GM12872 (cell line): ENCODE results near the gene RGS3.

Experiments
- TF ChIP-seq, protein P1 (sequence below): IDR thresholded peaks from 3 replicates; pipeline ENCODE4 v1.5.1; 2011; ENCODE audit warnings: low read depth, mild to moderate bottlenecking, low read length, moderate library complexity; ENCODE audit not compliant: insufficient read depth

The RGS3 gene

DNA sequence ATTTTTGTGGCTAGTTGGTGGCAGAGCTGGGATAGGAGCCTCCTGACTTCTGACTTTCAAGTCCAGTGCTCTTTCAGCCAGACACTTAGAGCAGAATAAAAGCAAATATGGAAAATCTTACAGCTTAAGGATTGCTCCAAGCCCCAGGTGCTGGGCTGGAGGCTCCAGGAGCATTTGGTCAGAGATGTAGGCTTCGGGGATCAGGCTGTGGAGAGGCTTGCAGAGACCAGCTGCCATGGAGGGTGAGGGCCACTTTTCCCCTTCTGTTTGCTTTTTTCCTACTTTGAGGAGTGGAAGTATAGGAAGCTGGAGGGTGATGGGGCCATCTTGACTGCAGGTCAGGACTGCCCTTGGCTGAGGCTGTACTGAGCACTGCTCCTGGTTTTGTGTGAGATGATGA, 58.9 kb downstream of the RGS3 start:
- TF ChIP-seq, protein P1, sequence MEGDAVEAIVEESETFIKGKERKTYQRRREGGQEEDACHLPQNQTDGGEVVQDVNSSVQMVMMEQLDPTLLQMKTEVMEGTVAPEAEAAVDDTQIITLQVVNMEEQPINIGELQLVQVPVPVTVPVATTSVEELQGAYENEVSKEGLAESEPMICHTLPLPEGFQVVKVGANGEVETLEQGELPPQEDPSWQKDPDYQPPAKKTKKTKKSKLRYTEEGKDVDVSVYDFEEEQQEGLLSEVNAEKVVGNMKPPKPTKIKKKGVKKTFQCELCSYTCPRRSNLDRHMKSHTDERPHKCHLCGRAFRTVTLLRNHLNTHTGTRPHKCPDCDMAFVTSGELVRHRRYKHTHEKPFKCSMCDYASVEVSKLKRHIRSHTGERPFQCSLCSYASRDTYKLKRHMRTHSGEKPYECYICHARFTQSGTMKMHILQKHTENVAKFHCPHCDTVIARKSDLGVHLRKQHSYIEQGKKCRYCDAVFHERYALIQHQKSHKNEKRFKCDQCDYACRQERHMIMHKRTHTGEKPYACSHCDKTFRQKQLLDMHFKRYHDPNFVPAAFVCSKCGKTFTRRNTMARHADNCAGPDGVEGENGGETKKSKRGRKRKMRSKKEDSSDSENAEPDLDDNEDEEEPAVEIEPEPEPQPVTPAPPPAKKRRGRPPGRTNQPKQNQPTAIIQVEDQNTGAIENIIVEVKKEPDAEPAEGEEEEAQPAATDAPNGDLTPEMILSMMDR: no peak

DNA sequence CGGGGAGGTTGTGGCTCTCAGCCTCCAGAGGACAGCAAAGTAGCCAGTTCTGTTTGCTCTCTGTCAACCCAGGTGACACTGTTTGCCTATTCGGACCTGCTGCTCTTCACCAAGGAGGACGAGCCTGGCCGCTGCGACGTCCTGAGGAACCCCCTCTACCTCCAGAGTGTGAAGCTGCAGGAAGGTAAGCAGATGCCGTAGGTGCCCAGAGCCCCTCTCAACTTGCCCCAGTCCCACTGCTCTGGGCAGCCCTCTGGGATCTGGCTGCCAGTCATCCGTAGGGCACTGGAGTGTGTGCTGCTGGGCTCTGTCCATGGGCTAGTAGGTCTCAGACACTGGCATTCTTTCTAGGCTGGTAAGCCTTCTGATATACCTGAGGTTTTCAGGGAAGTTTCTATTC, 59.3 kb downstream of the RGS3 start:
- TF ChIP-seq, protein P1: no peak

DNA sequence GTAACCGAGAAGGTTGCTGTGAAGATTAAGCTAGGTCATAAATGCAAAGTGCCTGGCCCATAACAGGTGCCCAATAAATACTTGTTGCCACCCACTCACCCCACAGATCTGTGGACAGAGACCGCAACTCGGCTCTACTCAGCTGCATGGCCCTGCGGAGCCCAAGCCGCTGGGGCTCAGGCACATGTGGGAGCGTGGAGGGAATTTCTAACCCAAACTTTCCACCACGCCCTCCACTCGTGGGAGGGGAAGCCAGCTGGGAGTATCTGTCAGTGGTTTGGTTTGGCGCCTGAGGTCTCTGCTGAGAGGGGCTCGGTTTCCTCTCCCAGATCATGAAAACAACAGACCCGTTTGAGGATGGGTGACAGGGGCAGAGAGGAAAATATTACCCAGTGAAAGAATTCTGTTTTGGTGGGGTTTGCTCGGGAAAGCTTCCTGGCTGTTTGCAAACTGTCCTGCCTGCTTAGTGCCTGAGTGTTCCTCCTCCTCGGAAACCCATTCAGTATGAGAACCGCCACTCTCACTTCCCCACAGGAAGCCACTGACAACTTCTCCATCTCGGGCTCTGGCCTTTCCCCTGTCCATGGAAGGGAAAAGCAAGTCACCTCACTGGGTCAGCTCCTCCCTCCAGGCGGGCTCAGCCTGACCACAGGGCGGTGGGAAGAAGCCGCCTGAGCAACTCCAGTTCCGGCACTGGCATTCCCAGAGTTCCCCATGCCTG, 60.1 kb downstream of the RGS3 start:
- TF ChIP-seq, protein P1: no peak

DNA sequence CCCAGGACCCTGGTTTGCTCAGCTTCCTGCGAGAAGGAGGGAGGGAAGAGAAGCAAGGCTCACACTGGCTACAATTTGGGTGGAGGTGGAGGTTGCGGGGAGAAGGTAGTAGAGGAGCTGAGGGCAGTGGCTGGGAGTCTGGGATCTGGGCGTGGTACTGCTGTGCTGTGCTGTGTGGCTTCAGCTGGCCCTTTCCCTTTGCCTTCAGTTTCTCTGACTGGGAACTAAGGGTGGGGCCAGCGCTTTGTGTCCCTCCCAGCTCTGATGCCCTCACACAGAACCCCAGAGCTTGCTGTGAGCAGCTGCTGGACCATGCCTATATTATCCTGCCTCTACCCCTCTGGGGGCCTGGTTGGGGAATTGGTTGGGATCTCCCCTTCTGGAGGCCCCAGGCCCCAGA, 60.9 kb downstream of the RGS3 start:
- TF ChIP-seq, protein P1: no peak

DNA sequence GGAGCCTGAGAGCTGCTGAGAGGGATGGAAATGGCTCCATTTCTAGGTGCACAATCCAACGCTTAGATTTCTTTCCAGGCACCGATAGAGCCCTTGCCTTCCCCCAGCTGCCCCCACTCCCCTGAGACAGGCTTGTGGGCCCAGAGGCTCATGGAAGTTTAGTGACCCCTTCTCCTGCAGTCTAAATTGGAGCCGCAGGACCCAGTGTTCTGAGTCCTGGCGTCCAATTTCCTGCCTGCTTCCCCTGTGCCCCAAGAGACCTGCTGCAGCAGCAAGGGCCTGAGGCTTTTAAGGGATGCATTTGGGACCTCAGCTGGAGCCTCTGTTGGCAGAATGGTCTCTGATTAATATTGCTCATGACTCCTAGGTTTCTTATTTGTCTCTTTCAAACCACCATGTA, 61.7 kb downstream of the RGS3 start:
- TF ChIP-seq, protein P1: no peak

DNA sequence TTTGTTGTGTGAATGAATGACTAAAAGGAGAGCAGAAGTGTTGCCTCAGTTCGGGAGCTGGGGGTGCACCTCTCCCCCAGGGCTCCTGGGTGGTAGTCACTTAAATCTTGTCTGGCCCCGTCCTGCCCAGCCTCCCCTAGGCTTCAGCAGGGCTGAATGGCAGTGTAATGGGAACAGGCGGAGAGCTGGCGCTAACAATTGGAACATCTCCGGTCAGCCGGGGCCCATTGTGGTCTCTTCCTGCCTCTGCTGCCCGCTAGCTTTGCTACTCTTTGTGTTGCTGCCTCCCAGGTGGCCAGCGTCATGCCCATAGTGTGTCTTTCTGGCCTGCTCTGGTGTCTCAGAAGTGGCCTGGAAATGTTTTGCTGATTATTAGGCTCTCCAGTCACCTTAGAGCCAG, 62.3 kb downstream of the RGS3 start:
- TF ChIP-seq, protein P1: no peak

DNA sequence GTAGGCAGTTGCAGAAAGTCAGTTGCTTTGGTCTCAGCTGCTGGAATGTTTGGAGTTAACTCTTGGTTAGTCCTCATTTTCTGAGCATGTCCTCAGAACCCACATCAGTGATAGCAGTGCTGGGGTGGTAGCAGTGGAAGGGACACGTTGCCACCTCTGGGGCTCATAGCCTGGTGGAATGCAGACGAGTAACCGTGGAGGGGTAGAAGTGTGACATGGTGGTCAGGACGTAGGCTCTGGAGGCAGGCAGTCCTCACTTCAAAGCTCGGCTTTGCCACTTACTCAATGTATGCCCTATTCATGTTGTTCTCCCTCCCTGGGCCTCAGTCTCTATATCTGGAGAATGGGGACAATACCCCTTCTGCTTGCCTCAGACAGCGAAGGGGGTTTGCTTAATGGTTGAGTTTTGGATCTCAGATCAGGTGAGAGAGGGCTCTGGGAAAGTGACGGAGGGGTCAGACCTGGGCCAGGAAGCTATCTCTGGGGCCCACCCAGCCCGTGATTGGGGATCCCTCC, 62.8 kb downstream of the RGS3 start:
- TF ChIP-seq, protein P1: no peak

DNA sequence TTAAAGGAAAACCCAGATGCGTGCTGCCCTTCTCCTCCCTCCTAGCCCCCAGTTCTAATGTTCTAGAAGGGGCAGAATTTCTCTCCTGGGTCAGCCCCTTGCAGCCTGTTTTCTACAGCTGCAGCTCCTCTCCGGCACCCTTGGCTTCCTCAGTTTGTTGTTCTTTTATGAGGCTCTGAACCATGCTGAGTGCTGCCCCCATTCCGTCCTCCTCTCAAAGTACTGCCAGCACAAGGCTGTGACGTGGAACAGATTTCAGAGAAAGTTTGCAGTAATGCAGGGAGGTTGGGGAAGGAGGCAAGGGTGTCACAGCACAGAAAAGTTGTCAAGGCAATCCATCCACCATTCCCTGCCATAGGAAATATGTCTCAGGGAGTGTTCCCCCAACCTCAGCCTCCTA, 63.3 kb downstream of the RGS3 start:
- TF ChIP-seq, protein P1: no peak
